Measurements from ENCODE around the gene FMC1.

DNA sequence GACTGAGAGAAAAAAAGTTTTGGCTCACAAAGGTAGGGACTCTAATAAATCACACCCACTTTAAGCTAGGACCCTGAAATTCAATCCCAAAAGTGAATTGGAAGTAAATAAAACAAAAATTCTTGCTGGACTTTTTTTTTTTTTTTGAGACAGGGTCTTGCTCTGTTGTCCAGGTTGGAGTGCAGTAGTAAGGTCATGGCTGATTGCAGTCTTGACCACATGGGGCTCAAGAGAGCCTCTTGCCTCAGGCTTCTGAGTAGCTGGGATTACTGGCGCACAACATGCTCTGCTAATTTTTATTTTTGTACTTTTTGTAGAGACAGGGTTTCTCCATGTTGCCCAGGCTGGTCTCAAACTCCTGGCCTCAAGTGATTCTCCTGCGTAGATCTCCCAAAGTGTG, 13.6 kb downstream of the FMC1 start:
- TF ChIP-seq EZH2 (IDR thresholded peaks at IDR 0.05; ENCODE audit: low read length) (no peak), CTCF (optimal IDR thresholded peaks at IDR 0.05 in 1 of 3, IDR thresholded peaks at IDR 0.05 in 1 of 3, conservative IDR thresholded peaks at IDR 0.05 in 1 of 3; ENCODE audit: extremely low read depth in 1 of 3, insufficient read depth in 2 of 3, low read length in 3 of 3) (no peak)

Data from keratinocyte (primary cell).